Pulmonary artery endothelial cell (primary cell): ENCODE measurements around the gene MEOX2. TPM values are rescaled to one million over a fixed set of nuclear protein-coding genes. Genes with fewer than 3 reads are reported as not detected.

Source experiments
- DNase-seq: peaks from one replicate; pipeline ENCODE4 v3.0.0-alpha.2; 2011; ENCODE audit warnings: low read depth, low spot score
- total RNA-seq: library from RNA; depleted of rRNA; stranded (reverse); fragments of >200 nt; gene quantifications from 2 replicates; pipeline ENCODE4 v1.2.3, GENCODE V29; 2014

Gene MEOX2
- total RNA-seq, 1 donor from 2014 or later = not detected

DNA sequence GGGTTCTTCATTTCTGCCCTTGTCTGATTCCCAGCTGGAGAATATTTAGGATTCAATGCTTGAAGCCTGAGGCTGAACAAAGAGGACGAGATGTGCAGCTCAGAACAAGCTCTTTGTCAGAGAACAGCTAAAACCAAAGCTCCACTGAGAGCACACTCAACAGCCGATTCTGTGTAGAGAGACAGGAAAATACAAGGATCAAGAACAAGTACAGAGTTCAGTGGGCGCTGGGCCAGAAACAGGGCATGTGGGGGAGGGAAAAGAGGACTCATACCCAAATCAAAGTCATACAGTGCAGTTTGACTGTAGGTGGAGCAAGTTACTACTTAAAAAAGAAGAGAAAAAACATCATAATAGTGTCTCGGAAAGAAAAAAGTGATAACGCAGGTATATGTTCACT is 124.6 kb downstream of the MEOX2 start, which contains the start of gene AGMO:
AGMO (minus strand) TSS at position 181 of the 400 bp plus-strand sequence.
- DNase-seq = no peak

Other genes starting within 250 kb of the MEOX2 start
- gene AGMO, start 124.7 kb downstream of the MEOX2 start, total RNA-seq = not detected in 2 replicates